PFSK-1 (cell line): ENCODE results near the gene SGMS2.

Experiments used
- POLR2AphosphoS5 ChIP-seq: IDR thresholded peaks from 2 replicates; pipeline ENCODE4 v1.6.1; 2012; ENCODE audit warnings: low read depth, mild to moderate bottlenecking, control low read depth, low read length, moderate library complexity
- REST ChIP-seq, 2 experiments: IDR thresholded peaks; 2 replicates each; pipeline versions ENCODE4 v1.6.1 to v1.8.0; 2011 to 2012; ENCODE audit warnings: low read depth in 2 of 2, low read length in 2 of 2, control low read depth in 1 of 2, inconsistent platforms in 1 of 2, mild to moderate bottlenecking in 1 of 2, moderate library complexity in 1 of 2; ENCODE audit not compliant: insufficient read depth in 1 of 2
- SIN3A ChIP-seq: IDR thresholded peaks from 2 replicates; pipeline ENCODE4 v1.6.1; 2012; ENCODE audit warnings: mild to moderate bottlenecking, low read length, moderate library complexity, borderline replicate concordance; ENCODE audit not compliant: insufficient read depth
- TAF1 ChIP-seq: IDR thresholded peaks from 2 replicates; pipeline ENCODE4 v1.6.1; 2012; ENCODE audit warnings: low read length, control low read depth, borderline replicate concordance; ENCODE audit not compliant: insufficient read depth

GRCh38 chr4:107837317-107837716 lies 12.6 kb downstream of the SGMS2 start:
- TF ChIP-seq SIN3A (no peak), POLR2AphosphoS5 (no peak), REST (IDR thresholded peaks at IDR 0.05; ENCODE audit: insufficient read depth in 1 of 2, low read depth in 2 of 2, low read length in 2 of 2) (no peak), TAF1 (no peak)
